AG04450 (cell line): ENCODE data around the gene DSCAML1. TPM values are rescaled to one million over a fixed set of nuclear protein-coding genes. Genes with fewer than 3 reads are reported as not detected.
"Not testable (repeated sequence)": the region's sequence is repeated elsewhere in the genome, so short reads cannot be mapped to it uniquely, and the experiment has no call there.

Experiments used
- CTCF ChIA-PET: fragments of 300-600, 350-600 bp; formaldehyde crosslinking; extraction: SDS; loops from one replicate; lab custom pipeline; 2022; ENCODE audit warnings: antibody characterized with exemption, inconsistent platforms; lab: Charles Lee
- POLR2A ChIA-PET: fragments of 350-600 bp; formaldehyde crosslinking; extraction: SDS; loops from one replicate; lab custom pipeline; 2021; ENCODE audit warnings: antibody characterized with exemption, inconsistent platforms; lab: Yijun Ruan, JAX
- DNase-seq: peaks from one replicate; pipeline ENCODE4 v3.0.0-alpha.2; 2011; ENCODE audit warnings: low read depth, low spot score
- H3K27ac ChIP-seq: one replicate; pipeline ENCODE4 v1.5.1; 2012; ENCODE audit warnings: low read depth, low read length, control low read depth
- H3K27me3 ChIP-seq: one replicate; pipeline ENCODE4 v1.6.0; 2012; ENCODE audit warnings: low read length; ENCODE audit not compliant: control insufficient read depth, insufficient read depth
- H3K4me3 ChIP-seq: 2 replicates; pipeline ENCODE4 v1.5.1; 2011; ENCODE audit warnings: mild to moderate bottlenecking, low read depth, low read length, control low read depth
- H3K9me3 ChIP-seq: 2 replicates; pipeline ENCODE4 v1.5.1; 2012; ENCODE audit warnings: low read length; ENCODE audit not compliant: control insufficient read depth, insufficient read depth
- polyA plus RNA-seq: library from polyadenylated mRNA; depleted of rRNA; stranded (reverse); fragments of >200 nt; gene quantifications from 2 replicates; pipeline ENCODE4 v1.2.3, GENCODE V29; 2011
- TF ChIP-seq, protein P1 (sequence below): IDR thresholded peaks from 2 replicates; pipeline ENCODE4 v1.5.1; 2011; ENCODE audit warnings: low read depth, low read length, control low read depth, inconsistent platforms

DSCAML1 gene
- polyA plus RNA-seq, 1 experiment, result not detected

DNA sequence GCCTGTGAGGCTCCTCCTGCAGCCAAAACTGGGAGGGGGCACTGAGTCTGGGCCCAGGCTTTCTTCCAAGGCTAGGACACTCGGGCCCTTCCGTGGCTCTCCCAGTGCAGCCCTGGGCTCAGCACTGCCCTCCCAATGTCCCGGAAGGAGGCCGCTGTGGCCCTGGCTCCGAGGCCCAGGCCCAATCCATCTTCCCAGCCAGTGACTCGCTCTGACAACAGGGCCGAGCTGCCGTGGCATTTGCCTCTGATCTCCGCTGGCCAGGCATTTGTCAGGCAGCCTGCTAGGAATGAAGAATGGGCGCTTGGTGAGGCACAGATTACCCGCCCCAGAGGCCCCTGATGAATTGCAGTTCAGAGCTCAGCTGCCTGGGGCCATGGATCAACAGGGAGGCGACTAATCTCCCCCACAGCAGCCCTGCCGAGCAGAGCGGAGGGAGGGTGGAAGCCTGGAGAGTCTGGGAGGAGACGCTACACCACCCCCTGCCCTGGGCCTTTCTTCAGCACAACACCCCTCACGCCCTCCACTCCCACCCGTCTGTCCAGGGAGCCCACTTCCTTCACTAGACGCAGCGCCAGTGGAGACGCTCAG lies 19.2 kb upstream of the DSCAML1 start:
- Histone ChIP-seq H3K9me3 (no peaks in the 10 kb centered on the region), H3K4me3 (no peak overlapping the region), H3K27ac (peak overlapping the region; percentile 57), H3K27me3 (no peaks in the 10 kb centered on the region)
- DNase-seq, result peak; percentile 15
- TF ChIP-seq, protein P1, sequence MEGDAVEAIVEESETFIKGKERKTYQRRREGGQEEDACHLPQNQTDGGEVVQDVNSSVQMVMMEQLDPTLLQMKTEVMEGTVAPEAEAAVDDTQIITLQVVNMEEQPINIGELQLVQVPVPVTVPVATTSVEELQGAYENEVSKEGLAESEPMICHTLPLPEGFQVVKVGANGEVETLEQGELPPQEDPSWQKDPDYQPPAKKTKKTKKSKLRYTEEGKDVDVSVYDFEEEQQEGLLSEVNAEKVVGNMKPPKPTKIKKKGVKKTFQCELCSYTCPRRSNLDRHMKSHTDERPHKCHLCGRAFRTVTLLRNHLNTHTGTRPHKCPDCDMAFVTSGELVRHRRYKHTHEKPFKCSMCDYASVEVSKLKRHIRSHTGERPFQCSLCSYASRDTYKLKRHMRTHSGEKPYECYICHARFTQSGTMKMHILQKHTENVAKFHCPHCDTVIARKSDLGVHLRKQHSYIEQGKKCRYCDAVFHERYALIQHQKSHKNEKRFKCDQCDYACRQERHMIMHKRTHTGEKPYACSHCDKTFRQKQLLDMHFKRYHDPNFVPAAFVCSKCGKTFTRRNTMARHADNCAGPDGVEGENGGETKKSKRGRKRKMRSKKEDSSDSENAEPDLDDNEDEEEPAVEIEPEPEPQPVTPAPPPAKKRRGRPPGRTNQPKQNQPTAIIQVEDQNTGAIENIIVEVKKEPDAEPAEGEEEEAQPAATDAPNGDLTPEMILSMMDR, result no peak
- ChIA-PET CTCF (interaction anchor here (1.3 to 9.3 kb wide), 11 partner anchors 9 to 391 kb away, joined by 3 to 238 read pairs (median 38); no protein-coding TSS in a partner anchor), POLR2A (interaction anchor here (1.2 kb wide), 1 partner anchor 9 kb away, joined by 3 read pairs; no protein-coding TSS in a partner anchor)

DNA sequence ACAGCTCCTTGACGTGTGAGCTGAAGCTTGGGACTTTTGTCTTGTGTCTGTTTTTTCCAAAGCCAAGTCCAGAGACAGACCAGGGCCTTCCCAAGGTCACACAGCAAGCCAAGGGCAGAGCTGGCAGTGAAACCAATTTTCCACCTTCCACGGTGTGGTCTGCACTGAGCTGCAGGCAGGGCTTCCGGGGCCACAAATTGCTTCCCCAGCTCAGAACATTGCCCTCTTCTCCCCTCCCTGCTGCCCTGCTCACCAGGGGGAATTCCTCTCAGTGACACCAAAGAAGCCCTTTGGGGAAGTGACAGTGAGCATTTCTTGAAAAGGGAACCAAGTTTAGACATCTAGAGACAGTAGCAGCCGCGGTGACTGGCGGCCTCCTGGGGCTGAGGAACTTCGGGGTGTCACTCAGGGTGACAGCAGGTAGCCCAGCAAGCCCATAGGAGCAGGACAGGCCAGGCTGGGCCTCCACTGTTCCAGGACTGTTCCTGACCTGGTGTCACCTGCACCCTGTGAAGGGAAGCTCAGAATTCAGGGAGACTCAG lies 18.3 kb upstream of the DSCAML1 start:
- DNase-seq, result no peak
- CTCF ChIA-PET, result interaction anchor here (1.7 to 9.3 kb wide), 6 partner anchors 9 to 390 kb away, joined by 4 to 238 read pairs (median 69); no protein-coding TSS in a partner anchor
- H3K27me3 ChIP-seq, result no peaks in the 10 kb centered on the region

DNA sequence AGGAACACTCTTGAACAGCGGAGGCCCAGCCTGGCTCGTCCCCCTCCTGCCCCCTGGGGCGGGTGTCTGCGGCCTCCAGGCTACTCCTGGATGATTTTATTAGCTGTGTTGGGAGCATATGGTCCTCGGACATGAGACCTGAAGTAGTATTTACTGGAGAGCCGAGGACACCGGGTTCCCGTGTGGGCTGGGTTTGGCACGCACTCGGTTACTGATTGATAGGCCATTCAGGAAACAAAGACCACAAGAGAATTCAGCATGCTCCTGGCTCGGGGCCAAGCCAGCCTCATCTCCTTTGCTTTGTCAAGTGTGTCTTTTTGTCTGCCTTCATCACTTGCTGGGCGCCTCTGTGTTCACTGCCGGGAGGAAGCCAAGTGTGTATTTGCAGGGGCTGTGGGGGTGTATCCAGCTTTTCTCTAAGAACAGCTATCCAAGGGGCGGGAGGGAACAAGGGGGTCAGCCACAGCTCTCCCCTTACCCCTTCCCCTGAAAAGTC lies 17.8 kb upstream of the DSCAML1 start:
- TF ChIP-seq, protein P1, result no peak
- DNase-seq, result no peak
- Histone ChIP-seq H3K27ac (no peak overlapping the region), H3K27me3 (no peaks in the 10 kb centered on the region), H3K4me3 (no peak overlapping the region), H3K9me3 (no peaks in the 10 kb centered on the region)
- ChIA-PET POLR2A (no interaction called here), CTCF (interaction anchor here (1.7 to 9.3 kb wide), 5 partner anchors 8 to 390 kb away, joined by 4 to 238 read pairs (median 97); no protein-coding TSS in a partner anchor)

More for the DNA sequence above, 18.3 kb upstream of the DSCAML1 start:
- TF ChIP-seq, protein P1, result no peak
- Histone ChIP-seq H3K4me3 (no peak overlapping the region), H3K27ac (no peak overlapping the region), H3K9me3 (no peaks in the 10 kb centered on the region)
- POLR2A ChIA-PET, result no interaction called here

DNA sequence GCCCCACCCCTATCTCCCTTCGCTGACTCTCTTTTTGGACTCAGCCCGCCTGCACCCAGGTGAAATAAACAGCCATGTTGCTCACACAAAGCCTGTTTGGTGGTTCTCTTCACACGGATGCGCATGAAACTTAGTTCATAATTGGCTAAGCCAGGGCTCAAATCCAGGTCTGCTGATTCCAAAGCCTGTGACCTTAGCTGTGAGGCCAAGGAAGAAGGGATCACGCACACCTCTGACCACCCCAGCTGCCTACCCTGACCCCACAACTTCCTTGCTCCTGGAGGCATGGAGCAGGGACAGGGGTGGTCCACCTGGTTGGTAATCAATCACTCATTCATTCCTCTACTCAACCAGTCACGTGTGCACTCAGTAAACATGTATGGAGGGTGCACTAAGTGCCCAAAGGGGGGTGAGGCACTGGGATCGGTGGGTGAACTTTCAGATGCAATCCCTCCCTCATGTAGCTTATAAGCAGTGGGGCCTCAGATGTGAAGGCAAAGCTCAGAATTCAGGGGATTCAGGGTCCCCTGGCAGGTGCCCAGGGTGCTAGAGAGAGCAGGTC lies 17.3 kb upstream of the DSCAML1 start:
- no peaks in the 10 kb centered on the region; the same call in 1 of the 2 replicates for H3K9me3 ChIP-seq
- H3K27ac ChIP-seq, result no peak overlapping the region
- POLR2A ChIA-PET, result no interaction called here
- TF ChIP-seq, protein P1, result no peak
- no peaks in the 10 kb centered on the region for H3K27me3 ChIP-seq
- CTCF ChIA-PET, result interaction anchor here (1.7 to 9.3 kb wide), 5 partner anchors 7 to 389 kb away, joined by 4 to 238 read pairs (median 97); no protein-coding TSS in a partner anchor
- DNase-seq, result no peak
- H3K4me3 ChIP-seq, result no peak overlapping the region

DNA sequence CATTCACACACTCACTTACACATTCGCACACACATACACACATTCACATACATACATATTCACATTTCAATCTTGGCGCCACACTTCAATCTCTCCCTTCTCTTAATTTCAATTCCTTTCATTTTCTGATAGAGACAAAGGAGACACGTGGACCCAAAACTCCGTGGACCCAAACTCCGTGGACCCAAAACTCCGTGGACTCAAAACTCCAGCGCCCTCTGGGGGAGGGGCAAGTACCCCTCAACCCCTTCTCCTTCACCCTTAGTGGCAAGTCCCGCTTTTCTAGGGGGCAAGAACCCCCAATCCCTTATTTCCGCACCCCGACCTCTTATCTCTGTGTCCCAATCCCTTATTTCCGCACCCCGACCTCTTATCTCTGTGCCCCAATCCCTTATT lies 13.0 kb upstream of the DSCAML1 start:
- H3K4me3 ChIP-seq, POLR2A ChIA-PET, H3K9me3 ChIP-seq, DNase-seq, H3K27ac ChIP-seq: not testable (repeated sequence)
- CTCF ChIA-PET, result interaction anchor here (0.8 to 6.4 kb wide), 4 partner anchors 9 to 243 kb away, joined by 3 to 238 read pairs (median 146); no protein-coding TSS in a partner anchor
- H3K27me3 ChIP-seq, result peaks cover 12% of the 10 kb centered on the region
